ENCODE results near the gene TBX19.
A peak's percentile ranks its signal among the peaks of the same experiment; 100 is the strongest.
"Not testable (repeated sequence)": the region's sequence is repeated elsewhere in the genome, so short reads cannot be mapped to it uniquely, and the experiment has no call there.

Gene TBX19

GRCh38 chr1:168320800-168321450 lies 40.2 kb downstream of the TBX19 start:
- DNase-seq, result no peak

GRCh38 chr1:168321945-168322344 lies 41.3 kb downstream of the TBX19 start:
- no peak for DNase-seq

- DNase-seq, result no peak
Measured at GRCh38 chr1:168324745-168325425, 44.2 kb downstream of the TBX19 start.

- DNase-seq, result no peak
Measured at GRCh38 chr1:168328731-168329364, 48.2 kb downstream of the TBX19 start.

GRCh38 chr1:168330285-168330684 lies 49.6 kb downstream of the TBX19 start:
- no peak for DNase-seq

- DNase-seq, result no peak
Measured at GRCh38 chr1:168331569-168331968, 50.9 kb downstream of the TBX19 start.

GRCh38 chr1:168333562-168334276 lies 53.0 kb downstream of the TBX19 start:
- DNase-seq, result no peak

GRCh38 chr1:168335500-168335899 lies 54.8 kb downstream of the TBX19 start:
- DNase-seq, result no peak

GRCh38 chr1:168338589-168339503 lies 58.2 kb downstream of the TBX19 start:
- DNase-seq, result no peak

GRCh38 chr1:168340781-168341482 lies 60.3 kb downstream of the TBX19 start:
- DNase-seq, result no peak

GRCh38 chr1:168341483-168341975 lies 60.9 kb downstream of the TBX19 start:
- no peak for DNase-seq

GRCh38 chr1:168342572-168343280 lies 62.0 kb downstream of the TBX19 start:
- peak; percentile 89 to 90 for DNase-seq

GRCh38 chr1:168343566-168343965 lies 62.9 kb downstream of the TBX19 start:
- no peak for DNase-seq

GRCh38 chr1:168344517-168344916 lies 63.8 kb downstream of the TBX19 start:
- no peak for DNase-seq

- no peak for DNase-seq
Measured at GRCh38 chr1:168345939-168346338, 65.3 kb downstream of the TBX19 start.

- DNase-seq, result no peak
Measured at GRCh38 chr1:168347630-168348029, 67.0 kb downstream of the TBX19 start.

- no peak for DNase-seq
Measured at GRCh38 chr1:168348146-168348709, 67.6 kb downstream of the TBX19 start.

GRCh38 chr1:168354335-168355269 lies 73.9 kb downstream of the TBX19 start:
- not testable (repeated sequence) for DNase-seq
